ENCODE data around the gene MRPS10. TPM values are rescaled to one million over a fixed set of nuclear protein-coding genes. Genes with fewer than 3 reads are reported as not detected.

Gene MRPS10
- total RNA-seq, 1 donor from 2014 or later: 48.8 TPM

DNA sequence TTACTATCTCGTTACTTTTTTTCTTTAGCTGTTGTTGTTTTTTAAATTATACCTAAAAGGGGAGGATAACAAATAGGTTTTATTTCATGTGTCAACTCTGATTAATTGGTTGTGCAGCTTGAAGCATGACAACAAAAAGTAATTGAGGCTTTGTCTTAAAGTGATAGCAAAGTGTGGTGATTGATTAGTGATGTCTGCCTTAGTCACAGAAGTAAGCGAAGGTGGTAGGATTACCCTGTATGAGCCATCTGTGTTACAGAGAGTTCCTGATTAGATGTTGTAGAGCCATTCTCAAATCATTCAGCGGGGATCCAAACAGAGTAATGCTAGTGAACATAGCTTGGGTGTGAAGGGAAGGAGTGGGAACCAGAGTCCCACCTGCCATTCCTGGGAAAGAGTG, 14.4 kb upstream of the MRPS10 start:
- peaks cover 41% of the 10 kb centered on the region for H3K36me3 Mint-ChIP-seq (ENCODE audit: low read depth)
- H3K4me1 Mint-ChIP-seq (ENCODE audit: low read depth): peaks cover 6% of the 10 kb centered on the region
- H3K9me3 Mint-ChIP-seq: no peaks in the 10 kb centered on the region
- no peak for DNase-seq (ENCODE audit: low spot score)
- no peak overlapping the region for H3K4me3 Mint-ChIP-seq
- intact Hi-C loops (cut with micrococcal nuclease): no loop called here
- H3K27me3 Mint-ChIP-seq (ENCODE audit: insufficient read depth): no peaks in the 10 kb centered on the region
- peak overlapping the region; percentile 7 for H3K27ac Mint-ChIP-seq

DNA sequence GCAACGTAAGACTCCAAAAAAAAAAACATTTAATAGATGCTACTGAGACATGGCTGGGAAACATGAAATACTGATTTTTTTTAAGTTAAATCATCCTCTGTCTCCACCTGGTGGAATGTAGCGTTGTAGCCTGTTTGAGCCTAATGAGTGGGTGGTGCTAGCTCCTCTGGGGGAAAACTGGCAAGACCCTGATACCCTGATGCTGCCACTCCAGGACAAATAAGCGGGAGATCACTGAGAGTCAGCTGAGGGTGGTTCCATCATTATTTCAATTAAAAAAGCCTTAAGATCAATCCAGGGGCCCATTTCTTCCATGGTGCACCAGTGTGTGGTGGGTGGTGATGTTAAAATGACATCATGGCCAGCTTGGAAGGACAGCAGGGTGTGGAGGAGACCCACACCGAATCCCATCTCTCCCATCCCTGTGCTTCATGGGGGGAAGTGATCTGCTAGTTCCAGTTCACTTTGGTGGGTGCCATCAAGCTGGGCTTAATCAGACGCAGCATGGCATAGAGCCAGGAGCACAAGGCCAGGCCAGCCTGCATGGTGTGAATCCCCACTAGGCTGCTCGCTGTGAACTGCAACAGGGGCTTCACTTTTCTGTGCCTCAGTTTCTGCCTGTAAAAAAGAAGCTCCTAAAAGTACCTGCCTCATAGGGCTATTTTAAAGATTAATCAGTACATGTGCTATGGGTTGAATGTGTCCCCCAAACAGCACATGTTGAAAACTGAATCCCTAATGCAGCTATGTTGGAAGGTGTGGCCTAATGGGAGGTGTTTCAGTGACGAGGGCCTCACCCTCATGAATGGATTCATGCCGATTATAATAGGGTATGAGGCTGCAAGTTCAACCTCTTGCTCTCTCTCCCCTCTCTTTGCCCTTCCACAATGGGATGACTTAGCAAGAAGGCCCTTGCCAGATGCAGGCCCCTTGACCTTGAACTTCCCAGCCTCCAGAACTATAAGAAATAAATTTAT, 13.0 kb upstream of the MRPS10 start:
- no peaks in the 10 kb centered on the region for H3K27me3 Mint-ChIP-seq (ENCODE audit: insufficient read depth)
- H3K9me3 Mint-ChIP-seq: no peaks in the 10 kb centered on the region
- DNase-seq (ENCODE audit: low spot score): no peak
- intact Hi-C loops (cut with micrococcal nuclease): no loop called here
- peaks cover 5% of the 10 kb centered on the region for H3K4me1 Mint-ChIP-seq (ENCODE audit: low read depth)
- peaks cover 30% of the 10 kb centered on the region for H3K36me3 Mint-ChIP-seq (ENCODE audit: low read depth)
- no peak overlapping the region for H3K27ac Mint-ChIP-seq
- no peak overlapping the region for H3K4me3 Mint-ChIP-seq

DNA sequence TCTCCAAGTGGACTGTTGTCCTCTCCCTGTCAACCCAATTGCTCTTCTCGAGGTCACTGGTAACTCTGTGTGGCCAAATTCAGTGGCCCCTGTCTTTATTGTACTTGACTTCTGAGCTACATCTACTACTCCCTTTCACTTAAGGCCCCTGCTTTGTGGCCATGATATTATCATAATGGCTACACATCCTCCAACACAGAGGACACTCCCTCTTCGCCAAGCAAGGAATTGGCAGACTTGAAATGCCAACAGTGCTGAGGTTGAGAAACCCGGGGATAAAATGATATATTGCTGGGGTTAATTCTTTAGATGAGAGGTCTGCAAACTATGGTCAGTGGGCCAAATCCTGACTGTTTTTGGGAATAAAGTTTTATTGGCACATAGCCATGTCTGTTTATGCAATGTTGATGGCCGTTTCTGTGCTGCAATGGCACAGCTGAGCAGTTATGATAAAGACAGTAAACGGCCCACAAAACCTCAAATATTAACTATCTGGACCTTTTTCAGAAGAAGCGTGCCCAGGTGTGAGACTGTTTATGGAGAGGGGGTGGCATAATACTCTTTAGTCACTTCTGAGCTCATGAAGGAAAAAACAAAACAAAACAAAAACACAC, 12.0 kb upstream of the MRPS10 start:
- Mint-ChIP-seq H3K4me1 (ENCODE audit: low read depth) (peaks cover 7% of the 10 kb centered on the region), H3K9me3 (no peaks in the 10 kb centered on the region), H3K27ac (peak overlapping the region; percentile 25), H3K4me3 (no peak overlapping the region), H3K36me3 (ENCODE audit: low read depth) (peaks cover 27% of the 10 kb centered on the region), H3K27me3 (ENCODE audit: insufficient read depth) (no peaks in the 10 kb centered on the region)
- no peak for DNase-seq (ENCODE audit: low spot score)
- intact Hi-C loops (cut with micrococcal nuclease): loop anchor here (10.0 kb wide), 1 partner anchor 195 kb away; no protein-coding TSS in a partner anchor

DNA sequence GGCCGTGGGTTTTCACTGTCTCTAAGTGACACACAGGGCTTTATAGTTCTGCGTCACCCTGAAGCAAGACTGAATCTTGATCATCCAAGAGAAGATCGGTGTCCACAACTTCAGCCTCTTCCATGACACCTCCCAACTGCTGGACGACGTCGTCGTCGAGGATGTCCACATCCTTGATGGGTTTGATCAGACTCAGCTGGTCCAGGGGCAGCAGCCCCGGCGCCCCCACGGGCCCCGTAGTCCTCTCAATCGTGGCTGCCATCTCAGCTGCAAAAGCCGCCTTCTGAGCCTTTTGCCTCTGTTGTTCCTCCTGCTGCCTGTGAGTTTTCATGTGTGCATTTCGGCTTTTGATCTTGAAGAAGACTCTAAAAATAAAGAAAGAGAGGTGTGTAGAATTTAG, 10.6 kb upstream of the MRPS10 start:
- no peak for DNase-seq (ENCODE audit: low spot score)
- Mint-ChIP-seq H3K27ac (no peak overlapping the region), H3K4me1 (ENCODE audit: low read depth) (peaks cover 14% of the 10 kb centered on the region), H3K4me3 (no peak overlapping the region), H3K36me3 (ENCODE audit: low read depth) (peaks cover 22% of the 10 kb centered on the region), H3K27me3 (ENCODE audit: insufficient read depth) (no peaks in the 10 kb centered on the region), H3K9me3 (no peaks in the 10 kb centered on the region)
- intact Hi-C loops (cut with micrococcal nuclease): loop anchor here (10.0 kb wide), 1 partner anchor 196 kb away; no protein-coding TSS in a partner anchor

DNA sequence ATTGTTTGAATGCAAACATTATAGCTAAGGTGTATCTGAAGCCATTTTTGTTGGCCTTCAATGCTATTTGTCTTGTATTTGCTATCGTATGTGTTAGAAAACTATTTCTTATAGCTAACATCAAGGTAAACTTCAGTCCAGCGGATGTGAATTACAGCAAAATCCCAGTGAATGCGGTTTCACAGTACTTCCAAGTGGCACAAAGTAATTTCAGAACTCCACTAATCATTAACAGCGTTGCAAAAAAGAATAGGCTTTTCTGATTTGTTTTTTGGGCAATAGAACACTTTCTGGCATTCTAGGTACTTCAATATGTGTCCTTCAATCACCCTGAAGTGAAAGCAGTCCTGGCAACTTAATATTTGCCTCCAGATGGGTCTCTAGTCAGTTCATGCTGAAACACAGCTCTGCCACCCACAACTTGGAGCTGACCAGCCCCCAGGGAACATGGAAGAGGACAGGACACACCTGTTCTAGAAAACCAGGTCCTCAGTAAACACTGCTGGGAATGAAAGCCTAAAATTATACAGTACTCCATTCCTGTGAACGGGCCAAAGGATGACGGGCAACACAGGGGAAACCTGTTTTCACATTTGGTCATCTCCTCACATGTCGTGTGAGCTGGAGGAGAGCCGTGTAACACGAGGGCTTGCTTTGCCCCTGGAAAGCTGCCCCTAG, 9.7 kb upstream of the MRPS10 start:
- no peak for DNase-seq (ENCODE audit: low spot score)
- Mint-ChIP-seq H3K36me3 (ENCODE audit: low read depth) (peaks cover 20% of the 10 kb centered on the region), H3K27me3 (ENCODE audit: insufficient read depth) (no peaks in the 10 kb centered on the region), H3K4me3 (no peak overlapping the region), H3K9me3 (no peaks in the 10 kb centered on the region), H3K27ac (no peak overlapping the region), H3K4me1 (ENCODE audit: low read depth) (peaks cover 14% of the 10 kb centered on the region)
- intact Hi-C loops (cut with micrococcal nuclease): loop anchor here (10.0 kb wide), 1 partner anchor 197 kb away; no protein-coding TSS in a partner anchor

DNA sequence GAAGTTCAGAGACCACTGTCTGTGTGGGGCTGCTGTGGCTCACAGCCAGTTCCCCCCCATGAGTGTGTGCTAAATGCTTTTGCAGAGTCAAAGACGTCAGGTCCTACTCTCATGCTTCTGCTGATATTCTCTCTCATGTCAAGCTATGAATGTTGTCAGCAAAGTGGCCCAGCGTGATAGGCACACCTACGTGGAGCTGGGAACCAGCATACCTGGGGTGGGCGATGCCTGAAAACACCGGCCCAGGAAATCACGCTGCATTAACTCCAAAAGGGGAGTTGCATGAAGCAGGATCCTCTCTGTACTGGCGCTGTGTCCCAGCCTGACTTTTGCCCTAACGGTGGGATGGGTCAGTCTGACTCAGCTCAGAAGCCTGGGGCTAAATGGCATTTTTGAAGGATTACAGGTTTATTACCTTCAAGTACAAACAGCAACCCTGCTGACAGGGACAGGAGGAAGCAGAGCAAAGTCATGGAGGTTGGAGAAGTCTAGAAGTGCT, 9.0 kb upstream of the MRPS10 start:
- Mint-ChIP-seq H3K36me3 (ENCODE audit: low read depth) (peaks cover 15% of the 10 kb centered on the region), H3K4me3 (no peak overlapping the region), H3K4me1 (ENCODE audit: low read depth) (peaks cover 14% of the 10 kb centered on the region), H3K27me3 (ENCODE audit: insufficient read depth) (no peaks in the 10 kb centered on the region), H3K27ac (no peak overlapping the region), H3K9me3 (no peaks in the 10 kb centered on the region)
- DNase-seq (ENCODE audit: low spot score): no peak
- intact Hi-C loops (cut with micrococcal nuclease): loop anchor here (10.0 kb wide), 1 partner anchor 198 kb away; no protein-coding TSS in a partner anchor

DNA sequence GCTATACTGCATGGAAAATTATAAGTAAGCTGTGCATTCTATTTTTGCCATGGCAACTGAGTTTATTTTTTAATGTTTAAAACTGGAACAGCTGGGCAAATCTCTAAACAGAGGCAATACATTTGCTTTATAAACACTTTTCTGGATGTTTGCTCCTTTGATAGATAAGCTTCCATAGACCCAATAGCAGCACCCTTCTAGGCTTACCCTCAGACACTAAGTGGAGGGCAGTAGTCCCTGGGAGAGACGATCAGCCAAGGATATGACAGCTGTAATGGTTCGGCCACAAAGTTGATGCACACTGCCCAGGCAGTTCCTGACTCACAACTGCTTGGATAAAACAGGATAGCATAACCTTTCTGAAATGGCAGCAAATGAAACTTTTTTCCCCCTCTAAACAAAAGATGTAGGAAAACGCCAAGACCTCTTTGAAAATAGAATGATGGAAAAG, 8.5 kb upstream of the MRPS10 start:
- Mint-ChIP-seq H3K9me3 (no peaks in the 10 kb centered on the region), H3K4me3 (no peak overlapping the region), H3K27ac (no peak overlapping the region), H3K27me3 (ENCODE audit: insufficient read depth) (no peaks in the 10 kb centered on the region), H3K36me3 (ENCODE audit: low read depth) (peaks cover 15% of the 10 kb centered on the region), H3K4me1 (ENCODE audit: low read depth) (peaks cover 14% of the 10 kb centered on the region)
- DNase-seq (ENCODE audit: low spot score): no peak
- intact Hi-C loops (cut with micrococcal nuclease): loop anchor here (10.0 kb wide), 1 partner anchor 199 kb away; no protein-coding TSS in a partner anchor

DNA sequence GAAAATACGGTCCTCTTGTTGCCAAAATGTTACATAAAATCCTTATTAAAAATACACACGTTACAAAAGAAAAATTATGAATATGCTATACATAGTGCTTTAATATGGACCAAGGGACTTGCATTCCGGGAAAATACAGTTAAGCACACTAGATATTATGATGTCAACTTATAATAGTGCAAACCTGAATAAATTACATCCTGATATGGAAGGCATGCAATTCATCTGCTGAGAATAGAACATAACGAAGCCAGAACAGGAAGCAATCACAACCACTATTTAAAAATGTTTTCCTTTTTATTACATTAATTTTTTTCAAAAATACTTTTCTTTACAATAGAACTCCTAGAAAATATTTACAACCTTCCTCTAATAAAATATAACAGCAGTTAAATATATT, 7.8 kb upstream of the MRPS10 start:
- Mint-ChIP-seq H3K4me3 (no peak overlapping the region), H3K27me3 (ENCODE audit: insufficient read depth) (no peaks in the 10 kb centered on the region), H3K27ac (no peak overlapping the region), H3K4me1 (ENCODE audit: low read depth) (peaks cover 18% of the 10 kb centered on the region), H3K36me3 (ENCODE audit: low read depth) (peaks cover 15% of the 10 kb centered on the region), H3K9me3 (no peaks in the 10 kb centered on the region)
- DNase-seq (ENCODE audit: low spot score): no peak
- intact Hi-C loops (cut with micrococcal nuclease): loop anchor here (2.0 to 10.0 kb wide), 2 partner anchors 199 to 321 kb away; no protein-coding TSS in a partner anchor

DNA sequence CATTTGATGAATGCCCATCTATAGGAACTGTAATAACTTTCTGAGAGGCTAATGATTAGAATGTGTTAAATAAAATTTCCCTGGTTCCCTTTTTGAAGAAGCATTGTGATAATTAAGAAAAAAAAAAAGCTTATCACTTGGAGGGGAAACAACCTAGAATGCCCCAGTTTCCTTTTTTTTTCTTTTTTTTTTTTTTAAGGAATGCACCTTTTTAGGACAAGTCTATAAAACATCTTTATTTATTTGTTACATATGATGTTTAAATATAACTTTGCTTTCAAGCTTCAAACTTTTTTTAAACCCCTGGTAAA, 7.3 kb upstream of the MRPS10 start:
- no peak overlapping the region for H3K4me3 Mint-ChIP-seq
- no peaks in the 10 kb centered on the region for H3K27me3 Mint-ChIP-seq (ENCODE audit: insufficient read depth)
- peaks cover 13% of the 10 kb centered on the region for H3K36me3 Mint-ChIP-seq (ENCODE audit: low read depth)
- DNase-seq (ENCODE audit: low spot score): no peak
- H3K27ac Mint-ChIP-seq: no peak overlapping the region
- peaks cover 18% of the 10 kb centered on the region for H3K4me1 Mint-ChIP-seq (ENCODE audit: low read depth)
- no peaks in the 10 kb centered on the region for H3K9me3 Mint-ChIP-seq
- intact Hi-C loops (cut with micrococcal nuclease): loop anchor here (2.0 to 10.0 kb wide), 2 partner anchors 200 to 322 kb away; no protein-coding TSS in a partner anchor

DNA sequence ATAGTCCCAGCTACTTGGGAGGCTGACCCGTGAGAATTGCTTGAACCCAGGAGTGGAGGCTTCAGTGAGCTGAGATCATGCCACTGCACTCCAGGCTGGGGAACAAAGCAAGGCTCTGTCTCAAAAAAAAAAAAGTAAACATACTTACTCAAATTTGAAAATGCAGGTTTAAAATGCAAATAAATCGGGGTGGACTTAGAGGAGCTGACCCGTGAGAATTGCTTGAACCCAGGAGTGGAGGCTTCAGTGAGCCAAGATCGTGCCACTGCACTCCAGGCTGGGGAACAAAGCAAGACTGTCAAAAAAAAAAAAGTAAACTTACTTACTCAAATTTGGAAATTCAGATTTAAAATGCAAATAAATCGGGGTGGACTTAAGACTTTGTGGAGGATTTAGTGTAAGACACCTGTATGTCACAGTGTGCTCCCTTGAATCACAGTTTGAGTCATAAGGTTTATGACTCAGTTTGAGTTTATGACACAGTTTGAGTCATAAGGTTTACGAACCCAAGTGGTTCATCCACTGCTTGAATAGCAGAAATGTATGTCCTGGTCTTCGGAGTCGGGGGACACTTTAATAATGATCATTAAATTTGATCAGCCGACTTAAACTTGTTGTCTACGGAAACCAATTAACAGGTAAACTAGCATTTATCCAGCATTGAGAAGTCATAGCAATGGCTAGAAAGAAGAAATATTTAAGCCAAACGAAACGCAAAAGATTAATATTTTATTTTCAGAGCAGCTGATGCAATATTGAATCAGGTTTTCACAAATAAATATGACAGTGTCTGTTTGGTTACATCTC, 6.8 kb upstream of the MRPS10 start:
- Mint-ChIP-seq H3K4me3 (peak overlapping the region; percentile 61), H3K27me3 (ENCODE audit: insufficient read depth) (no peaks in the 10 kb centered on the region), H3K36me3 (ENCODE audit: low read depth) (peaks cover 11% of the 10 kb centered on the region), H3K4me1 (ENCODE audit: low read depth) (peaks cover 18% of the 10 kb centered on the region), H3K9me3 (no peaks in the 10 kb centered on the region), H3K27ac (peak overlapping the region; percentile 85)
- no peak for DNase-seq (ENCODE audit: low spot score)
- intact Hi-C loops (cut with micrococcal nuclease): loop anchor here (1.0 to 10.0 kb wide), 7 partner anchors 116 to 948 kb away; partner anchors contain the start of gene SRF

DNA sequence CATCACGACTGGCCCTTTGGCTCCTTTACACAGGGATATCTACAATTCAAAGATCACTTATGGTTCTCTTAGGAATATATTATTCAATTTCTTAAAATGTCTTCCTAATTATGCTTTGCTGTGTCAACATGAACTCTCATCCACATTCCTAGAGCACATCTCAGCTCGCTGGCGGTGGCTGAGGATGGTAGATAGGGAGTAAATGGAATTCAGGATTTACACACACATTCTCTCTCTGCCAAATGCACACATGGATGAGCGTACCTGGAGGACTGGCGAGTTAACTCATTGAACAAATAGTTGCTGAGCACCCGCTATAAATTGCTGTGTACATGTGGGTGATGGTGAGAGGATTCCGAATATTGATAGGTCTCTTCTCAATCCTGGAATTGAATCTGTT, 4.8 kb upstream of the MRPS10 start:
- Mint-ChIP-seq H3K4me1 (ENCODE audit: low read depth) (peaks cover 23% of the 10 kb centered on the region), H3K9me3 (no peaks in the 10 kb centered on the region), H3K27me3 (ENCODE audit: insufficient read depth) (no peaks in the 10 kb centered on the region), H3K4me3 (no peak overlapping the region), H3K36me3 (ENCODE audit: low read depth) (peaks cover 6% of the 10 kb centered on the region), H3K27ac (no peak overlapping the region)
- intact Hi-C loops (cut with micrococcal nuclease): loop anchor here (5.0 to 10.0 kb wide), 3 partner anchors 202 to 950 kb away; partner anchors contain the start of gene SRF
- no peak for DNase-seq (ENCODE audit: low spot score)

DNA sequence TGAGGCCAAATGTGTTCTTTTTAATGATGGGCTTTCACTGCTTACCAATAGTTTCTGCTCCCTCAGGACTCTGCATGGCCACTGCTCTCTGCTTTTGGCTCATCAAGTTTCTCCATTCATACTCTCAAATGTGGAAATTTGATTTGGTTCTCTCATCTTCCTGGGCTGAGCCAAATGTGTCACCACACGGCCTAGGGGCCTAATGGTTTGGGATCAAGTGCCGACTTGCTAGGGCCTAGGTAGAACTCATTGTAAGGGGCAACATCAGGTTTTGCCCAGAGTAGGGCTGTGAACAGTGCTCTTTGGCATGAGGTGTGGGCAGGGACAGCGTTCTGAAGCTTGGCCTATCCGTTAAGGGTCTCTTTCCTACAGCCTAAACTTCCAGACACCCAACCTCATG, 3.9 kb upstream of the MRPS10 start:
- Mint-ChIP-seq H3K27ac (no peak overlapping the region), H3K27me3 (ENCODE audit: insufficient read depth) (no peaks in the 10 kb centered on the region), H3K36me3 (ENCODE audit: low read depth) (peaks cover 7% of the 10 kb centered on the region), H3K9me3 (no peaks in the 10 kb centered on the region), H3K4me1 (ENCODE audit: low read depth) (peaks cover 24% of the 10 kb centered on the region), H3K4me3 (no peak overlapping the region)
- intact Hi-C loops (cut with micrococcal nuclease): loop anchor here (5.0 to 10.0 kb wide), 3 partner anchors 203 to 951 kb away; partner anchors contain the start of gene SRF
- DNase-seq (ENCODE audit: low spot score): no peak

Data from activated T-helper 1 cell treated with anti-CD3 and anti-CD28 coated beads, Interleukin-12 subunit alpha, Interleukin-12 subunit beta, Interleukin-2, Interleukin-4 antibody, amounts not matched to agents 30 ng/mL and 10 ng/mL and 1 ng/mL, durations not matched to agents 14 hours and 24 hours and 36 hours (primary cell).